ENCODE data around the gene DRC7.

Gene DRC7

GRCh38 chr16:57661936-57662906 lies 32.4 kb upstream of the DRC7 start:
- H3K9me3 ChIP-seq (ENCODE audit: control insufficient read depth, low read length), result no peaks in the 10 kb centered on the region
- H3K4me3 ChIP-seq (ENCODE audit: low read length), result no peak overlapping the region
- H3K9ac ChIP-seq (ENCODE audit: low read length), result no peak overlapping the region
- H3K36me3 ChIP-seq (ENCODE audit: control insufficient read depth, insufficient read depth, low read length, severe bottlenecking), result no peaks in the 10 kb centered on the region
- no peak for DNase-seq (ENCODE audit: low read depth)
- no peaks in the 10 kb centered on the region for H3K4me1 ChIP-seq (ENCODE audit: control insufficient read depth, insufficient read depth, low read length)
- no peaks in the 10 kb centered on the region for H3K27me3 ChIP-seq (replicated peaks; ENCODE audit: control insufficient read depth, insufficient read depth, low read length)

GRCh38 chr16:57663436-57663835 lies 31.2 kb upstream of the DRC7 start:
- Histone ChIP-seq H3K36me3 (ENCODE audit: control insufficient read depth, insufficient read depth, low read length, severe bottlenecking) (no peaks in the 10 kb centered on the region), H3K9ac (ENCODE audit: low read length) (no peak overlapping the region), H3K4me3 (ENCODE audit: low read length) (no peak overlapping the region), H3K4me1 (ENCODE audit: control insufficient read depth, insufficient read depth, low read length) (no peaks in the 10 kb centered on the region), H3K27me3 (replicated peaks; ENCODE audit: control insufficient read depth, insufficient read depth, low read length) (no peaks in the 10 kb centered on the region), H3K9me3 (ENCODE audit: control insufficient read depth, low read length) (no peaks in the 10 kb centered on the region)
- DNase-seq (ENCODE audit: low read depth), result no peak

- H3K9ac ChIP-seq (ENCODE audit: low read length), result no peak overlapping the region
- no peak for DNase-seq (ENCODE audit: low read depth)
- no peaks in the 10 kb centered on the region for H3K36me3 ChIP-seq (ENCODE audit: control insufficient read depth, insufficient read depth, low read length, severe bottlenecking)
- peaks cover 6% of the 10 kb centered on the region for H3K27me3 ChIP-seq (replicated peaks; ENCODE audit: control insufficient read depth, insufficient read depth, low read length)
- no peaks in the 10 kb centered on the region for H3K9me3 ChIP-seq (ENCODE audit: control insufficient read depth, low read length)
- H3K4me1 ChIP-seq (ENCODE audit: control insufficient read depth, insufficient read depth, low read length), result no peaks in the 10 kb centered on the region
- H3K4me3 ChIP-seq (ENCODE audit: low read length), result no peak overlapping the region
Observed at GRCh38 chr16:57663917-57664661, 30.5 kb upstream of the DRC7 start.

GRCh38 chr16:57664662-57665025 lies 30.0 kb upstream of the DRC7 start:
- no peak for DNase-seq (ENCODE audit: low read depth)
- Histone ChIP-seq H3K4me3 (ENCODE audit: low read length) (no peak overlapping the region), H3K4me1 (ENCODE audit: control insufficient read depth, insufficient read depth, low read length) (no peaks in the 10 kb centered on the region), H3K9ac (ENCODE audit: low read length) (no peak overlapping the region), H3K9me3 (ENCODE audit: control insufficient read depth, low read length) (no peaks in the 10 kb centered on the region), H3K36me3 (ENCODE audit: control insufficient read depth, insufficient read depth, low read length, severe bottlenecking) (no peaks in the 10 kb centered on the region), H3K27me3 (replicated peaks; ENCODE audit: control insufficient read depth, insufficient read depth, low read length) (peaks cover 6% of the 10 kb centered on the region)

- Histone ChIP-seq H3K9me3 (ENCODE audit: control insufficient read depth, low read length) (no peaks in the 10 kb centered on the region), H3K4me3 (ENCODE audit: low read length) (no peak overlapping the region), H3K27me3 (replicated peaks; ENCODE audit: control insufficient read depth, insufficient read depth, low read length) (peaks cover 6% of the 10 kb centered on the region), H3K36me3 (ENCODE audit: control insufficient read depth, insufficient read depth, low read length, severe bottlenecking) (no peaks in the 10 kb centered on the region), H3K9ac (ENCODE audit: low read length) (no peak overlapping the region), H3K4me1 (ENCODE audit: control insufficient read depth, insufficient read depth, low read length) (no peaks in the 10 kb centered on the region)
- DNase-seq (ENCODE audit: low read depth), result no peak
Observed at GRCh38 chr16:57665541-57665940, 29.1 kb upstream of the DRC7 start.

- Histone ChIP-seq H3K9me3 (ENCODE audit: control insufficient read depth, low read length) (no peaks in the 10 kb centered on the region), H3K36me3 (ENCODE audit: control insufficient read depth, insufficient read depth, low read length, severe bottlenecking) (no peaks in the 10 kb centered on the region), H3K27me3 (replicated peaks; ENCODE audit: control insufficient read depth, insufficient read depth, low read length) (peaks cover 6% of the 10 kb centered on the region), H3K4me3 (ENCODE audit: low read length) (no peak overlapping the region), H3K4me1 (ENCODE audit: control insufficient read depth, insufficient read depth, low read length) (no peaks in the 10 kb centered on the region), H3K9ac (ENCODE audit: low read length) (no peak overlapping the region)
- DNase-seq (ENCODE audit: low read depth), result no peak
Observed at GRCh38 chr16:57666353-57667047, 28.1 kb upstream of the DRC7 start.

- Histone ChIP-seq H3K9ac (ENCODE audit: low read length) (no peak overlapping the region), H3K4me3 (ENCODE audit: low read length) (no peak overlapping the region), H3K9me3 (ENCODE audit: control insufficient read depth, low read length) (no peaks in the 10 kb centered on the region), H3K4me1 (ENCODE audit: control insufficient read depth, insufficient read depth, low read length) (no peaks in the 10 kb centered on the region), H3K36me3 (ENCODE audit: control insufficient read depth, insufficient read depth, low read length, severe bottlenecking) (no peaks in the 10 kb centered on the region), H3K27me3 (replicated peaks; ENCODE audit: control insufficient read depth, insufficient read depth, low read length) (peaks cover 6% of the 10 kb centered on the region)
- DNase-seq (ENCODE audit: low read depth), result no peak
Observed at GRCh38 chr16:57667048-57667525, 27.5 kb upstream of the DRC7 start.

- Histone ChIP-seq H3K9me3 (ENCODE audit: control insufficient read depth, low read length) (no peaks in the 10 kb centered on the region), H3K4me1 (ENCODE audit: control insufficient read depth, insufficient read depth, low read length) (peaks cover 3% of the 10 kb centered on the region), H3K27me3 (replicated peaks; ENCODE audit: control insufficient read depth, insufficient read depth, low read length) (peaks cover 10% of the 10 kb centered on the region), H3K36me3 (ENCODE audit: control insufficient read depth, insufficient read depth, low read length, severe bottlenecking) (no peaks in the 10 kb centered on the region), H3K4me3 (ENCODE audit: low read length) (no peak overlapping the region), H3K9ac (ENCODE audit: low read length) (no peak overlapping the region)
- no peak for DNase-seq (ENCODE audit: low read depth)
Observed at GRCh38 chr16:57667526-57668262, 26.9 kb upstream of the DRC7 start.

GRCh38 chr16:57668263-57668571 lies 26.4 kb upstream of the DRC7 start, which contains the start of gene ADGRG3:
ADGRG3 (plus strand) TSS chr16:57668306; CDS start chr16:57668348, 42 bp downstream.
- DNase-seq (ENCODE audit: low read depth), result no peak
- Histone ChIP-seq H3K27me3 (replicated peaks; ENCODE audit: control insufficient read depth, insufficient read depth, low read length) (peaks cover 16% of the 10 kb centered on the region), H3K4me3 (ENCODE audit: low read length) (no peak within 1 kb of the TSS), H3K9ac (ENCODE audit: low read length) (no peak within 1 kb of the TSS), H3K9me3 (ENCODE audit: control insufficient read depth, low read length) (no peaks in the 10 kb centered on the region), H3K36me3 (ENCODE audit: control insufficient read depth, insufficient read depth, low read length, severe bottlenecking) (no peaks in the 10 kb centered on the region), H3K4me1 (ENCODE audit: control insufficient read depth, insufficient read depth, low read length) (peaks cover 3% of the 10 kb centered on the region)

- Histone ChIP-seq H3K9me3 (ENCODE audit: control insufficient read depth, low read length) (no peaks in the 10 kb centered on the region), H3K27me3 (replicated peaks; ENCODE audit: control insufficient read depth, insufficient read depth, low read length) (peaks cover 22% of the 10 kb centered on the region), H3K9ac (ENCODE audit: low read length) (no peak overlapping the region), H3K4me3 (ENCODE audit: low read length) (no peak overlapping the region), H3K36me3 (ENCODE audit: control insufficient read depth, insufficient read depth, low read length, severe bottlenecking) (no peaks in the 10 kb centered on the region), H3K4me1 (ENCODE audit: control insufficient read depth, insufficient read depth, low read length) (peaks cover 3% of the 10 kb centered on the region)
- DNase-seq (ENCODE audit: low read depth), result no peak
Observed at GRCh38 chr16:57668630-57669475, 25.8 kb upstream of the DRC7 start.

All from adipocyte (in vitro differentiated cells).